ENCODE results near the gene KIAA0040.
"Not testable (repeated sequence)": the region's sequence is repeated elsewhere in the genome, so short reads cannot be mapped to it uniquely, and the experiment has no call there.

The KIAA0040 gene

GRCh38 chr1:175133673-175134435 lies 58.7 kb downstream of the KIAA0040 start:
- peak; percentile 57 for DNase-seq

GRCh38 chr1:175132436-175132835 lies 60.1 kb downstream of the KIAA0040 start:
- no peak for DNase-seq

GRCh38 chr1:175131095-175131494 lies 61.5 kb downstream of the KIAA0040 start:
- no peak for DNase-seq

GRCh38 chr1:175130649-175131045 lies 61.9 kb downstream of the KIAA0040 start:
- no peak for DNase-seq

- no peak for DNase-seq
These were observed 62.5 kb downstream of the KIAA0040 start for GRCh38 chr1:175129997-175130648.

GRCh38 chr1:175129644-175129996 lies 63.0 kb downstream of the KIAA0040 start:
- DNase-seq, result peak; percentile 32

GRCh38 chr1:175129182-175129581 lies 63.4 kb downstream of the KIAA0040 start:
- no peak for DNase-seq

GRCh38 chr1:175128523-175128922 lies 64.1 kb downstream of the KIAA0040 start:
- DNase-seq, result no peak

GRCh38 chr1:175127565-175127964 lies 65.0 kb downstream of the KIAA0040 start:
- DNase-seq, result peak; percentile 22

- no peak for DNase-seq
These were observed 66.2 kb downstream of the KIAA0040 start for GRCh38 chr1:175126347-175126746.

- peak; percentile 60 for DNase-seq
These were observed 67.7 kb downstream of the KIAA0040 start for GRCh38 chr1:175124861-175125260.

GRCh38 chr1:175120511-175120910 lies 72.1 kb downstream of the KIAA0040 start:
- no peak for DNase-seq

- DNase-seq, result no peak
These were observed 73.9 kb downstream of the KIAA0040 start for GRCh38 chr1:175118375-175119367.

GRCh38 chr1:175116903-175117302 lies 75.7 kb downstream of the KIAA0040 start:
- no peak for DNase-seq

- no peak for DNase-seq
These were observed 76.3 kb downstream of the KIAA0040 start for GRCh38 chr1:175116210-175116798.

GRCh38 chr1:175114996-175115395 lies 77.6 kb downstream of the KIAA0040 start:
- DNase-seq, result no peak

GRCh38 chr1:175108331-175108820 lies 84.2 kb downstream of the KIAA0040 start:
- not testable (repeated sequence) for DNase-seq
